ENCODE results near the gene LMO7. TPM values are rescaled to one million over a fixed set of nuclear protein-coding genes. Genes with fewer than 3 reads are reported as not detected.
"Not testable (repeated sequence)": the region's sequence is repeated elsewhere in the genome, so short reads cannot be mapped to it uniquely, and the experiment has no call there.

LMO7 gene
- total and polyA plus RNA-seq, 11 donors, result 195 to 573 (median 425) TPM

- Histone ChIP-seq H3K27me3 (no peaks in the 10 kb centered on the region), H3K9me3 (peaks cover 0 to 5% (median 0%) of the 10 kb centered on the region in 12 donors), H3K36me3 (no peaks in the 10 kb centered on the region), H3K4me3 (no peak overlapping the region), H3K27ac (no peak overlapping the region), H3K4me1 (peaks cover 0 to 3% (median 0%) of the 10 kb centered on the region in 12 donors)
- intact Hi-C loops (cut with DNase I), result loop anchor here (5.0 to 10.0 kb wide), 14 partner anchors 56 to 1286 kb away; no protein-coding TSS in a partner anchor
- WGBS, 4 donors, result 80 to 92% (median 91%) methylated on average over 1 of the region's 1 CpG
- no peak for TF ChIP-seq CTCF (IDR thresholded peaks at IDR 0.05)
- TF ChIP-seq POLR2A (IDR thresholded peaks at IDR 0.05), result no peak
- ATAC-seq, result no peak
- no peak for DNase-seq
Measured at GRCh38 chr13:75699062-75699461, 62.9 kb downstream of the LMO7 start.

DNA sequence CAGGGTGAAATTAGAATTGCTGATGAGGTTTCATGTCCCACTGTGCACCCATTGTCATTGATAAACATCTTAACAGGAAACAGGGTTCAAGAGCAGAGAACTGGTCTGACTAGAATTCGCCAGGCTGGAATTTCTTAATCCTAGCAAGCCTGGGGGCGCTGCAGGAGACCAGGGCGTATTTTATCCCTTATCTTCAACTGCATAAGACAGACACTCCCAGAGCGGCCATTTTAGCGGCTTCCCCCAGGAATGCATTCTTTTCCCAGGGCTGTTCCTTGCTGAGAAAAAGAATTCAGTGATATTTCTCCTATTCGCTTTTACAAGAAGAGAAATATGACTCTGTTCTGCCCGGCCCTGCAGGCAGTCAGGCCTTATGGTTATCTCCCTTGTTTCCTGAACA, 63.6 kb downstream of the LMO7 start:
- H3K4me3 ChIP-seq, H3K27me3 ChIP-seq, DNase-seq, ATAC-seq, H3K27ac ChIP-seq, H3K4me1 ChIP-seq, H3K36me3 ChIP-seq, H3K9me3 ChIP-seq: not testable (repeated sequence)
- intact Hi-C loops (cut with DNase I), result loop anchor here (5.0 to 10.0 kb wide), 14 partner anchors 55 to 1285 kb away; no protein-coding TSS in a partner anchor
- 92 to 94% (median 93%) methylated on average over 7 of the region's 7 CpGs for WGBS, 4 donors

- no peaks in the 10 kb centered on the region for H3K27me3 ChIP-seq
- ATAC-seq (no peak), DNase-seq (no peak)
- no peaks in the 10 kb centered on the region for H3K36me3 ChIP-seq
- H3K9me3 ChIP-seq, result peaks cover 0 to 5% (median 0%) of the 10 kb centered on the region in 12 donors
- no peak for TF ChIP-seq POLR2A (IDR thresholded peaks at IDR 0.05)
- TF ChIP-seq CTCF (IDR thresholded peaks at IDR 0.05), result no peak
- H3K4me1 ChIP-seq, result peaks cover 0 to 13% (median 5%) of the 10 kb centered on the region in 12 donors
- 94 to 97% (median 96%) methylated on average over 2 of the region's 2 CpGs for WGBS, 4 donors
- no peak overlapping the region for H3K27ac ChIP-seq
- intact Hi-C loops (cut with DNase I), result loop anchor here in 1 of 10 donors (10.0 kb wide), 1 partner anchor 144 kb away; no protein-coding TSS in a partner anchor
- H3K4me3 ChIP-seq, result no peak overlapping the region
Measured at GRCh38 chr13:75700552-75700951, 64.4 kb downstream of the LMO7 start.

DNA sequence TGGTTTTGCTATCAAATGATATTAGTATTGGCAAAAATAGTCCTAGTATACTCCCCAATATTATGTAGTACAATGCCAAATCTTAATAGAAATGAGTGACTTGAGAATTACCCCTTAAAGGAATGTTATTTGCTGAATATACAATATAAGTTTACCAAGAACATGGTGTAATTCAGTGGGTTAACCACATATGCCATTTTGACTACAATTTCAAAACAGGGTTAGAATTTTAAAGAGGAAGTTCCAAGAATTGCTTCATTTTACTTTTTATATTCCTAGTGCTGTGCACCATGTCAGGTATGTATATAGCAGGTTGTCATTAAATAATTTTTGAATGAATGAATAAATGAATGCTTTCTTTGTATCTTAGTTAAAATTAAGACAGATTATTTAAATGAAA, 66.3 kb downstream of the LMO7 start:
- no peak for ATAC-seq

More for the DNA sequence above, 66.3 kb downstream of the LMO7 start:
- peaks cover 0 to 15% (median 5%) of the 10 kb centered on the region in 12 donors for H3K4me1 ChIP-seq
- H3K27ac ChIP-seq, result no peak overlapping the region
- no peak for TF ChIP-seq POLR2A (IDR thresholded peaks at IDR 0.05)
- no peak for TF ChIP-seq CTCF (IDR thresholded peaks at IDR 0.05)
- H3K27me3 ChIP-seq, result no peaks in the 10 kb centered on the region
- no peaks in the 10 kb centered on the region for H3K36me3 ChIP-seq
- H3K9me3 ChIP-seq, result peaks cover 0 to 5% (median 0%) of the 10 kb centered on the region in 12 donors
- H3K4me3 ChIP-seq, result no peak overlapping the region
- intact Hi-C loops (cut with DNase I), result loop anchor here in 1 of 10 donors (10.0 kb wide), 1 partner anchor 142 kb away; no protein-coding TSS in a partner anchor
- DNase-seq, result no peak
